ENCODE data around the gene FAM83G.

FAM83G gene

DNA sequence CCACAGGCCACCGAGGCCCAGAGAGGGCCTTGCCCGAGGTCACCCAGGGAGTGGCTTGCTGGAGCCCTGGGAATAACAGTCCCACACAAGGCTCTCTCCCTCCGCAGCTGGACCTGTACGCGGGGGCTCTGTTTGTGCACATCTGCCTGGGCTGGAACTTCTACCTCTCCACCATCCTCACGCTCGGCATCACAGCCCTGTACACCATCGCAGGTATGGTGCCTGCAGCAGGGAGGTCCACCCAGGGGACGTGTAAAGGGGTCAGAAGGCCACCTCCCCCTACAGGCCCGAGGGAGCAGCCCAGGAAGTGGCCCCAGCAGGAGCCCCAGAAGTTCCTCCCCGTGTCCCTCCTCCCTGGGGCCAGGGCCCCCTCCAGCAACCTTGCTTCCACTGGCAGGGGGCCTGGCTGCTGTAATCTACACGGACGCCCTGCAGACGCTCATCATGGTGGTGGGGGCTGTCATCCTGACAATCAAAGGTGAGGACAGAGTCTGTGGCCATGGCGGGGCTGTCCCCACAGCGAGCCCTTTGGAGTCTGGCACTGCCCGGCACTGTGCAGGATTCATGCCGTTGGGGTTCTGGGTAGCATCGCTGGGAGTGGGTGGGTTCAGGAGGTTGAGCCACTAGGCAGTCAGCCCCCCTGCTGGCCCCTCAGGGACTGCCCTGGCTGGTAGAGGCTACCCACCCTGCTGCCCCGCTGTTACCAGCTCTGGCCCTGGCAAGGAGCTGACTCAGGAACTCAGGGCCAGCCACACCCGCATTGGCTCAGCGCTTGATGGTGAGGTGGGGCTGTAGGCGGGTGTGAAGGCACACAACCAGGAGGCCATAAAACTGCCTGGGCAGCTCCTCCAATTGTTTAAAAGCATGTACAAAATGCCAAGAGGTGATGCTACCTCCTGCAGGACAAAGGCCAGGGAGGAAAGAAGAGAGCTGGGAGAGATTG, 35.3 kb downstream of the FAM83G start:
- in situ Hi-C loops (cut with HindIII; ENCODE audit: low pct_ligation_motif_present, low sequenced_read_pairs) = loop anchor here (25.0 kb wide), 1 partner anchor 107 kb away; the partner anchor contains the start of gene PRPSAP2
- Histone ChIP-seq H3K27ac (no peak overlapping the region), H3K4me3 (ENCODE audit: low read depth, low read length) (no peak overlapping the region), H3K36me3 (replicated peaks) (peaks cover 5% of the 10 kb centered on the region), H3K27me3 (replicated peaks) (no peaks in the 10 kb centered on the region)
- no peak for DNase-seq
- TF ChIP-seq, protein P1, sequence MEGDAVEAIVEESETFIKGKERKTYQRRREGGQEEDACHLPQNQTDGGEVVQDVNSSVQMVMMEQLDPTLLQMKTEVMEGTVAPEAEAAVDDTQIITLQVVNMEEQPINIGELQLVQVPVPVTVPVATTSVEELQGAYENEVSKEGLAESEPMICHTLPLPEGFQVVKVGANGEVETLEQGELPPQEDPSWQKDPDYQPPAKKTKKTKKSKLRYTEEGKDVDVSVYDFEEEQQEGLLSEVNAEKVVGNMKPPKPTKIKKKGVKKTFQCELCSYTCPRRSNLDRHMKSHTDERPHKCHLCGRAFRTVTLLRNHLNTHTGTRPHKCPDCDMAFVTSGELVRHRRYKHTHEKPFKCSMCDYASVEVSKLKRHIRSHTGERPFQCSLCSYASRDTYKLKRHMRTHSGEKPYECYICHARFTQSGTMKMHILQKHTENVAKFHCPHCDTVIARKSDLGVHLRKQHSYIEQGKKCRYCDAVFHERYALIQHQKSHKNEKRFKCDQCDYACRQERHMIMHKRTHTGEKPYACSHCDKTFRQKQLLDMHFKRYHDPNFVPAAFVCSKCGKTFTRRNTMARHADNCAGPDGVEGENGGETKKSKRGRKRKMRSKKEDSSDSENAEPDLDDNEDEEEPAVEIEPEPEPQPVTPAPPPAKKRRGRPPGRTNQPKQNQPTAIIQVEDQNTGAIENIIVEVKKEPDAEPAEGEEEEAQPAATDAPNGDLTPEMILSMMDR (IDR thresholded peaks at IDR 0.05; ENCODE audit: low read depth, low read length, missing control alignments) = no peak

DNA sequence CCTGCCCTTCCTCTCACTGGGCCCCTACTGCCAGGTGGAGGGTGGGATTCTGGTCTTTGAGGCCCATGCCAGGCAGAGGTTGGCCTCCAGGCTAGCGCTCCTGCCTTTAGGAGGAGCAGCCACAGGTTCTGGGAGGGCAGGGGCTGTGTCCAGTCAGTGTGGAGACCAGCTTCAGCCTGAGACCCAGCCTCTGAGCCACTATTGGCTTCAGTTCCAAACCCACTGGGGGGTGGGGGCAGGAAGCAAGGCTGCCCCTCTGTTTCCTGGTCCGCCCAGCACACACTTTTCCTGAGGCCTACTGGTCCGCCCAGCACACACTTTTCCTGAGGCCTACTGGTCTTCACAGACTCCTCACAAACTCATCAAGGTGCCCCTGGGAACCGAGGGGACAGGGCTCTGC, 36.2 kb downstream of the FAM83G start:
- H3K27me3 ChIP-seq (replicated peaks) = no peaks in the 10 kb centered on the region
- TF ChIP-seq, protein P1 (IDR thresholded peaks at IDR 0.05; ENCODE audit: low read depth, low read length, missing control alignments) = no peak
- no peak overlapping the region for H3K27ac ChIP-seq
- in situ Hi-C loops (cut with HindIII; ENCODE audit: low pct_ligation_motif_present, low sequenced_read_pairs) = loop anchor here (25.0 kb wide), 1 partner anchor 106 kb away; the partner anchor contains the start of gene PRPSAP2
- H3K4me3 ChIP-seq (ENCODE audit: low read depth, low read length) = no peak overlapping the region
- no peak for DNase-seq
- peaks cover 5% of the 10 kb centered on the region for H3K36me3 ChIP-seq (replicated peaks)

DNA sequence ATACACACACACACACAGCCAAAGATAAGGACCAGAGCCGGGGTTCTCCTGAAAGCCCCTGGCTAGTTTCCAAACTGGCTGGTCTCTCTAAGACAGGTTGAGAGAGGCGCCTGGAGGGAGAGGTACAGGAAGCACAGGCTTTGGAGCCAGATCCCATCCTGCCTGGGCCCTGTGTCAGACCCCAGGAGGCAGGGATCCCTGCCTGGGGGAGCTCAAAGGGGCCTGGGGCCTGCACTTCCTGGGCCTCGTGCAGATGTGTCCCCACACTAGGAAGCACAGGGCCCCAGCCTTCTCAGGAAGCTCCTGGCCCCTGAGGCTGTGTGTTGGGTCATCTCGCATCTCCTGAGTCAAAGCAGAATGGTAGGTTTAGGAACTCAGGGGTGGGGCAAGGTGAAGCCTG, 36.6 kb downstream of the FAM83G start:
- Histone ChIP-seq H3K36me3 (replicated peaks) (peaks cover 5% of the 10 kb centered on the region), H3K27ac (no peak overlapping the region), H3K27me3 (replicated peaks) (no peaks in the 10 kb centered on the region), H3K4me3 (ENCODE audit: low read depth, low read length) (no peak overlapping the region)
- TF ChIP-seq, protein P1 (IDR thresholded peaks at IDR 0.05; ENCODE audit: low read depth, low read length, missing control alignments) = no peak
- DNase-seq = no peak
- in situ Hi-C loops (cut with HindIII; ENCODE audit: low pct_ligation_motif_present, low sequenced_read_pairs) = loop anchor here (25.0 kb wide), 1 partner anchor 106 kb away; the partner anchor contains the start of gene PRPSAP2

DNA sequence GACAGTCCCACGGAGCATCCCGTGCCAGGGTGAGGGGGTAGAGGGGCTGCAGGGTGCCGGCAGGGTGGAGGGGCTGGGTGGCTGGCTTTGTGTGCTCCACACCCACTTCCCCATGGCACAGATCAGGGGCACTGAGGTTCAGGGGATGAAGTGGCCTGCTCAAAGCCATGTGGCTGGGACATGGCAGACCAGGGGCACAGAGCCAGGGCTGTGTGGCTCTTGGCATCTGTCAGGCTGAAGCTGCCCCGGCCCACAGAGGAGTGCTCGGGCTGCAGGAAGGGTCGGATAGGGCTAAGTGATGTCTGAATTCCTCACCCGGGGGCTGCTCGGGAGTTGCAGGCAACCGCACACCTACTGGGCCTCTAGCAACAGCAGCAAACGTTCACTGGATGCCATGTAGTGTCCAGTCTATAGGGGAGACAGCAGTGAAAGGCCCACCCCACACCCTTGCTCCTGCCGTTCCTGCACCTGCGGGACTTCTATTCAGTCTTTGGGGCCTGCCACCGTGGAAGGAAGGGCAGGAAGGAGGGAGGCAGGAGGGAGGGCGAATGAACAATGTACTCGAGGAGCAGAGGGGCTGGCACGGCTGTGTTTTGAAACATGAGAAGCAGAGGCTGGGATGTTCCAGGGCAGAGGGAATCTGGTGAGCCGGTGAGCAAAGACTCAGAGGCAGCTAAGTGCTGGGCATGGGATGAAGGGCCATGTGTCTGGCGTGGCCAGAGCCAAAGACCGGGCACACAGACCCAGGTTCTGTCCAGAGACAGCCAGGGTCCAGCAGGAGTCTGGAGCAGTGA, 37.5 kb downstream of the FAM83G start:
- TF ChIP-seq, protein P1 (IDR thresholded peaks at IDR 0.05; ENCODE audit: low read depth, low read length, missing control alignments) = no peak
- no peak overlapping the region for H3K4me3 ChIP-seq (ENCODE audit: low read depth, low read length)
- peaks cover 5% of the 10 kb centered on the region for H3K36me3 ChIP-seq (replicated peaks)
- DNase-seq = no peak
- in situ Hi-C loops (cut with HindIII; ENCODE audit: low pct_ligation_motif_present, low sequenced_read_pairs) = loop anchor here (25.0 kb wide), 1 partner anchor 105 kb away; the partner anchor contains the start of gene PRPSAP2
- H3K27me3 ChIP-seq (replicated peaks) = no peaks in the 10 kb centered on the region
- H3K27ac ChIP-seq = no peak overlapping the region

DNA sequence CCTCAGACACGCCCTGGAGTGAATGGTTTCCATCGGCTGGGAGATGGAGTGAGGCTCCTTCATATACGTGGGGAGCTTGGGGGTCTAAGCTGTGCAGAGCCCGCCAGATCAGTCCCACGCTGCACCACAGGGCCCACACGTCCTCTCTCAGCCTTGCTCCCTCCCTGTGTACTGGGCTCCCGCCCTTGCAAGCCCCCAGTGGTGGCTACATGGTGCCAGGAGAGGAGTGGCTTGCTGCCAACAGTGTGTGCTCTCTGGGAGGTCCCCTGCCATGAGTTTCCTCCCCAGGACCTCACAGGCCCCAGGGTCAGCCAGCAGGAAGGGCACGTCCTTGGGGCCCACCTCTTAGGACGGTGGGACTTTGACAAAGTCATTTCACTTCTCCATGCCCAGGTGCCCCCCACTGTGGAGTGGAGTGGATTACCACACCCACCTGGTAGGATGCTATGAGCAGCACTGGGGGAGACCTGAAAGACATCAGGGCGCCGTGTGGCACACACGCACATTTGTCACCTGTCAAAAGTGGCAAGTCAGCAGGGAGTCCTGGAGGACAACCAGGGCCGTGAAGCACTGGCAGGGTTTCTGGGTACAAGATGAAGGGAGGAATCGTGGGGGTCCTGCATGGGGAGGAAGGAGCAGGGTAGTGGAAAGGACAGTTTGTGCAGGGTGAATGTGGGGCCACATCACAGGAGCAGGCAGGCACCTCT, 38.9 kb downstream of the FAM83G start:
- no peaks in the 10 kb centered on the region for H3K36me3 ChIP-seq (replicated peaks)
- no peak overlapping the region for H3K4me3 ChIP-seq (ENCODE audit: low read depth, low read length)
- in situ Hi-C loops (cut with HindIII; ENCODE audit: low pct_ligation_motif_present, low sequenced_read_pairs) = loop anchor here (25.0 kb wide), 1 partner anchor 103 kb away; the partner anchor contains the start of gene PRPSAP2
- H3K27ac ChIP-seq = no peak overlapping the region
- H3K27me3 ChIP-seq (replicated peaks) = no peaks in the 10 kb centered on the region
- DNase-seq = no peak
- TF ChIP-seq, protein P1 (IDR thresholded peaks at IDR 0.05; ENCODE audit: low read depth, low read length, missing control alignments) = no peak

Measured in brain microvascular endothelial cell (primary cell).